Measurements from ENCODE around the gene NDUFS4.

- TF ChIP-seq CTCF (conservative IDR thresholded peaks at IDR 0.05 in 1 of 2, IDR thresholded peaks at IDR 0.05 in 1 of 2; ENCODE audit: extremely low read depth in 1 of 2, insufficient read depth in 1 of 2, low read depth in 1 of 2, low read length in 2 of 2) (no peak), EZH2 (IDR thresholded peaks at IDR 0.05; ENCODE audit: borderline replicate concordance, low read length) (no peak)
Observed at GRCh38 chr5:53571403-53571802, 11.0 kb downstream of the NDUFS4 start.

All from mammary epithelial cell (primary cell).